Body of pancreas (tissue), 4 donors: Measurements from ENCODE around the gene CARD11. TPM values are rescaled to one million over a fixed set of nuclear protein-coding genes. Genes with fewer than 3 reads are reported as not detected.

ENCODE experiments used
- ATAC-seq: fragments of 150-250 bp; one replicate; pipeline ENCODE4 v1.9.1; 2016
- DNase-seq, 4 donors: peaks; one replicate each; pipeline ENCODE4 v3.0.0-alpha.2; 2019
- H3K27ac ChIP-seq, 4 donors: fragments of 200-600 bp; sonication (generic); 1 replicate in 3 of 4; 2 replicates in 1 of 4; pipeline versions ENCODE4 v1.5.1 to v1.6.1; 2016 to 2019; ENCODE audit warnings: mild to moderate bottlenecking in 1 of 4, mixed read lengths in 1 of 4, moderate library complexity in 1 of 4
- H3K27me3 ChIP-seq, 2 donors: fragments of 200-600 bp; sonication (generic); one replicate each; pipeline ENCODE4 v1.6.0; 2016; ENCODE audit warnings: mild to moderate bottlenecking in 1 of 2
- H3K36me3 ChIP-seq, 2 donors: fragments of 200-600 bp; sonication (generic); replicated peaks in 1 of 2; 2 replicates each; pipeline ENCODE4 v1.5.1; 2016; ENCODE audit warnings: low read depth in 2 of 2; ENCODE audit not compliant: insufficient read depth in 1 of 2
- H3K4me1 ChIP-seq: fragments of 200-600 bp; sonication (generic); one replicate; pipeline ENCODE4 v1.6.0; 2016
- H3K4me3 ChIP-seq, 2 donors: fragments of 200-600 bp; sonication (generic); 1 replicate in 1 of 2; 2 replicates in 1 of 2; pipeline ENCODE4 v1.5.1; 2016 to 2019
- H3K9me3 ChIP-seq, 3 donors: fragments of 200-600 bp; sonication (generic); 1 replicate in 2 of 3; 2 replicates in 1 of 3; pipeline ENCODE4 v1.5.1; 2016
- CTCF ChIP-seq, 7 experiments: fragments of 450-650 bp in 4 of 7; fragments of 200-600 bp in 3 of 7; sonication (generic) in 3 of 7; IDR thresholded peaks; one replicate each; pipeline ENCODE4 v1.5.1; 2016 to 2019; ENCODE audit warnings: antibody characterized with exemption in 7 of 7
- POLR2A ChIP-seq, 3 donors: fragments of 450-650 bp; IDR thresholded peaks; one replicate each; pipeline ENCODE4 v1.6.1; 2016; ENCODE audit warnings: antibody characterized with exemption in 3 of 3, mild to moderate bottlenecking in 2 of 3
- WGBS, 2 donors: methylation state at CpG; one replicate each; pipeline ENCODE4 v1.1.5; 2017; 5-methylcytosine and 5-hydroxymethylcytosine counted together
- intact Hi-C: fragments of 100-400 bp; cut with DNase I; formaldehyde crosslinking; loops from one replicate; pipeline ENCODE4 v1.15.1; 2023
- total RNA-seq, 2 donors: library from RNA; depleted of rRNA; stranded (reverse); fragments of >200 nt; gene quantifications; one replicate each; pipeline ENCODE4 v1.1.0, GENCODE V29; 2016

The CARD11 gene
- total RNA-seq, 2 donors from 2014 or later, result 2.0 to 3.4 TPM

GRCh38 chr7:2908103-2908683, 135.5 kb downstream of the CARD11 start:
- no peaks in the 10 kb centered on the region for H3K27me3 ChIP-seq
- WGBS, 2 donors, result 92 to 94% methylated on average over 17 of the region's 17 CpGs
- H3K4me1 ChIP-seq, result no peaks in the 10 kb centered on the region
- intact Hi-C loops, result no loop called here
- H3K36me3 ChIP-seq, result no peaks in the 10 kb centered on the region
- H3K4me3 ChIP-seq, result no peak overlapping the region
- TF ChIP-seq CTCF (IDR thresholded peaks at IDR 0.05), result no peak
- no peak for TF ChIP-seq POLR2A (IDR thresholded peaks at IDR 0.05)
- ATAC-seq, result no peak
- DNase-seq, result no peak
- no peaks in the 10 kb centered on the region for H3K9me3 ChIP-seq
- H3K27ac ChIP-seq, result no peak overlapping the region

GRCh38 chr7:2906197-2906931, 137.3 kb downstream of the CARD11 start:
- TF ChIP-seq CTCF (IDR thresholded peaks at IDR 0.05), result no peak
- no peak for TF ChIP-seq POLR2A (IDR thresholded peaks at IDR 0.05)
- Histone ChIP-seq H3K9me3 (no peaks in the 10 kb centered on the region), H3K27me3 (no peaks in the 10 kb centered on the region), H3K4me1 (no peaks in the 10 kb centered on the region), H3K4me3 (no peak overlapping the region), H3K36me3 (no peaks in the 10 kb centered on the region), H3K27ac (no peak overlapping the region)
- DNase-seq (no peak), ATAC-seq (no peak)
- 81 to 87% methylated on average over 26 to 36 of the region's 39 CpGs for WGBS, 2 donors
- intact Hi-C loops, result no loop called here

- no peaks in the 10 kb centered on the region for H3K36me3 ChIP-seq
- 88 to 93% methylated on average over 3 to 8 of the region's 8 CpGs for WGBS, 2 donors
- no peaks in the 10 kb centered on the region for H3K9me3 ChIP-seq
- no peak overlapping the region for H3K4me3 ChIP-seq
- no peak overlapping the region for H3K27ac ChIP-seq
- H3K4me1 ChIP-seq, result no peaks in the 10 kb centered on the region
- intact Hi-C loops, result no loop called here
- DNase-seq, result no peak
- no peak for TF ChIP-seq CTCF (IDR thresholded peaks at IDR 0.05)
- no peak for TF ChIP-seq POLR2A (IDR thresholded peaks at IDR 0.05)
- H3K27me3 ChIP-seq, result no peaks in the 10 kb centered on the region
- no peak for ATAC-seq
Observed at GRCh38 chr7:2905500-2905899, 138.2 kb downstream of the CARD11 start.

GRCh38 chr7:2905027-2905426, 138.6 kb downstream of the CARD11 start:
- WGBS, 2 donors, result 88 to 96% methylated on average over 3 of the region's 3 CpGs
- H3K9me3 ChIP-seq, result no peaks in the 10 kb centered on the region
- no peak for DNase-seq
- intact Hi-C loops, result no loop called here
- no peaks in the 10 kb centered on the region for H3K4me1 ChIP-seq
- H3K27ac ChIP-seq, result no peak overlapping the region
- no peak overlapping the region for H3K4me3 ChIP-seq
- ATAC-seq, result no peak
- H3K36me3 ChIP-seq, result no peaks in the 10 kb centered on the region
- TF ChIP-seq CTCF (IDR thresholded peaks at IDR 0.05) (no peak), POLR2A (IDR thresholded peaks at IDR 0.05) (no peak)
- H3K27me3 ChIP-seq, result no peaks in the 10 kb centered on the region

GRCh38 chr7:2904202-2904601, 139.5 kb downstream of the CARD11 start:
- 63 to 64% methylated on average over 12 to 16 of the region's 16 CpGs for WGBS, 2 donors
- intact Hi-C loops, result no loop called here
- no peaks in the 10 kb centered on the region for H3K9me3 ChIP-seq
- DNase-seq, result no peak
- ATAC-seq, result peak; percentile 15
- no peaks in the 10 kb centered on the region for H3K4me1 ChIP-seq
- H3K27ac ChIP-seq, result no peak overlapping the region
- no peaks in the 10 kb centered on the region for H3K36me3 ChIP-seq
- H3K4me3 ChIP-seq, result no peak overlapping the region
- H3K27me3 ChIP-seq, result no peaks in the 10 kb centered on the region
- TF ChIP-seq CTCF (IDR thresholded peaks at IDR 0.05) (no peak), POLR2A (IDR thresholded peaks at IDR 0.05) (no peak)
